PC-9 (cell line): ENCODE results near the gene TBC1D2B. TPM values are rescaled to one million over a fixed set of nuclear protein-coding genes. Genes with fewer than 3 reads are reported as not detected.
"Not testable (repeated sequence)": the region's sequence is repeated elsewhere in the genome, so short reads cannot be mapped to it uniquely, and the experiment has no call there.

Source experiments
- BruUV-seq: library from RNA; stranded (reverse); fragments of 400-500 nt; replicated peaks from 2 replicates; lab custom pipeline; 2021; lab: Mats Ljungman, UMichigan
- CTCF ChIA-PET: fragments of 300-600 bp; sonication (Branson Sonifier 250); formaldehyde crosslinking; loops from one replicate; lab custom pipeline; 2022; ENCODE audit warnings: antibody characterized with exemption; lab: Charles Lee
- POLR2A ChIA-PET: fragments of 300-600 bp; sonication (Branson Sonifier 250); formaldehyde crosslinking; loops from one replicate; lab custom pipeline; 2022; ENCODE audit warnings: antibody characterized with exemption; ENCODE audit not compliant: unreplicated experiment; lab: Charles Lee
- DNase-seq, 2 experiments: peaks; one replicate each; pipeline versions ENCODE4 v3.0.0 to v3.0.0-alpha.2; 2015 to 2022; ENCODE audit warnings: mixed read lengths in 1 of 2
- H2AFZ ChIP-seq: fragments of 200-600 bp; sonication (generic); 2 replicates; pipeline ENCODE4 v1.8.1; 2017; ENCODE audit warnings: antibody characterized with exemption
- H3F3A ChIP-seq: fragments of 200-600 bp; sonication (generic); 2 replicates; pipeline ENCODE4 v1.8.1; 2017; ENCODE audit warnings: antibody characterized with exemption, mild to moderate bottlenecking, low read depth; ENCODE audit not compliant: insufficient read depth
- H3K27ac ChIP-seq: fragments of 200-600 bp; sonication (generic); 2 replicates; pipeline ENCODE4 v1.6.1; 2016; ENCODE audit warnings: mixed run types
- H3K27me3 ChIP-seq: fragments of 200-600 bp; sonication (generic); 2 replicates; pipeline ENCODE4 v1.6.1; 2016; ENCODE audit warnings: low read depth, mixed run types; ENCODE audit not compliant: insufficient read depth
- H3K36me3 ChIP-seq: fragments of 200-600 bp; sonication (generic); 2 replicates; pipeline ENCODE4 v1.6.1; 2016; ENCODE audit warnings: low read depth, mixed run types
- H3K4me1 ChIP-seq: fragments of 200-600 bp; sonication (generic); replicated peaks from 2 replicates; pipeline ENCODE4 v1.6.1; 2016; ENCODE audit warnings: mixed run types; ENCODE audit not compliant: insufficient read depth
- H3K4me2 ChIP-seq: fragments of 200-600 bp; sonication (generic); 2 replicates; pipeline ENCODE4 v1.6.1; 2017; ENCODE audit warnings: mixed run types
- H3K4me3 ChIP-seq: fragments of 200-600 bp; sonication (generic); 2 replicates; pipeline ENCODE4 v1.6.1; 2016; ENCODE audit warnings: mixed run types
- H3K79me2 ChIP-seq: fragments of 200-600 bp; sonication (generic); 2 replicates; pipeline ENCODE4 v1.6.1; 2017; ENCODE audit warnings: low read depth, mixed run types
- H3K9me2 ChIP-seq: fragments of 200-600 bp; sonication (generic); 2 replicates; pipeline ENCODE4 v1.8.1; 2017; ENCODE audit warnings: mild to moderate bottlenecking; ENCODE audit not compliant: insufficient read depth
- H3K9me3 ChIP-seq: fragments of 200-600 bp; sonication (generic); 2 replicates; pipeline ENCODE4 v1.8.1; 2016; ENCODE audit warnings: low read depth; ENCODE audit not compliant: insufficient read depth
- H4K20me1 ChIP-seq: fragments of 200-600 bp; sonication (generic); 2 replicates; pipeline ENCODE4 v1.8.1; 2017; ENCODE audit not compliant: insufficient read depth
- EZH2 ChIP-seq: fragments of 200-600 bp; sonication (generic); IDR thresholded peaks from 2 replicates; pipeline ENCODE4 v1.8.0; 2017; ENCODE audit warnings: antibody characterized with exemption, low read depth
- intact Hi-C: fragments of 100-400 bp; cut with micrococcal nuclease; formaldehyde crosslinking; loops from one replicate; pipeline ENCODE4 v1.10.0; 2022; ENCODE audit not compliant: unreplicated experiment
- total RNA-seq: library from RNA; stranded (reverse); gene quantifications from 2 replicates; pipeline ENCODE4 v1.2.3, GENCODE V29; 2021
- TF ChIP-seq, protein P1 (sequence below): fragments of 200-600 bp; sonication (generic); conservative IDR thresholded peaks from 2 replicates; pipeline ENCODE4 v1.6.1; 2017; ENCODE audit warnings: mixed run types, antibody characterized with exemption, mild to moderate bottlenecking, moderate library complexity

TBC1D2B gene
- total RNA-seq, 1 experiment from 2014 or later, result 27.7 TPM

DNA sequence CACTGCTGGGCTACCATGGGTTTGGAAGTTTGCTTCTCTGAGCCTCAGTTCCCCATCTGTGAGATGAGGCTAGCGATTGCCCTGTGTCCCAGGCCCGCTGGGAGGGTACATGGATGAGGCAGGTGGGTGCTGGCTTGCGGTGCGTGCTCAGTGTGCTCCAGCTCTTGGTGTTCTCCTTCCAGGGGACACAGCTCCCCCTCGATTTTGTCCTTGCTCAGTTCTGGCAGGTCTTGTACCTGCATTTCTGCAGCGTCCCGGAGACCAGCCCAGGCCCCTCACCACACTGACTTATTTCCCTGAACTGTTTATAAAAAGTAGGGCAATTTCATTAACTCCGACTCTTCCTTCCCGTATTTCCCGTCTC is 95.4 kb downstream of the TBC1D2B start:
- H3K36me3 ChIP-seq, result no peaks in the 10 kb centered on the region
- no peaks in the 10 kb centered on the region for H3F3A ChIP-seq
- no peak overlapping the region for H3K4me3 ChIP-seq
- no peaks in the 10 kb centered on the region for H3K9me2 ChIP-seq
- no peak for TF ChIP-seq EZH2
- TF ChIP-seq, protein P1, sequence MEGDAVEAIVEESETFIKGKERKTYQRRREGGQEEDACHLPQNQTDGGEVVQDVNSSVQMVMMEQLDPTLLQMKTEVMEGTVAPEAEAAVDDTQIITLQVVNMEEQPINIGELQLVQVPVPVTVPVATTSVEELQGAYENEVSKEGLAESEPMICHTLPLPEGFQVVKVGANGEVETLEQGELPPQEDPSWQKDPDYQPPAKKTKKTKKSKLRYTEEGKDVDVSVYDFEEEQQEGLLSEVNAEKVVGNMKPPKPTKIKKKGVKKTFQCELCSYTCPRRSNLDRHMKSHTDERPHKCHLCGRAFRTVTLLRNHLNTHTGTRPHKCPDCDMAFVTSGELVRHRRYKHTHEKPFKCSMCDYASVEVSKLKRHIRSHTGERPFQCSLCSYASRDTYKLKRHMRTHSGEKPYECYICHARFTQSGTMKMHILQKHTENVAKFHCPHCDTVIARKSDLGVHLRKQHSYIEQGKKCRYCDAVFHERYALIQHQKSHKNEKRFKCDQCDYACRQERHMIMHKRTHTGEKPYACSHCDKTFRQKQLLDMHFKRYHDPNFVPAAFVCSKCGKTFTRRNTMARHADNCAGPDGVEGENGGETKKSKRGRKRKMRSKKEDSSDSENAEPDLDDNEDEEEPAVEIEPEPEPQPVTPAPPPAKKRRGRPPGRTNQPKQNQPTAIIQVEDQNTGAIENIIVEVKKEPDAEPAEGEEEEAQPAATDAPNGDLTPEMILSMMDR, result no peak
- no peak for DNase-seq
- H3K4me2 ChIP-seq, result no peak overlapping the region
- no peak overlapping the region for H2AFZ ChIP-seq
- intact Hi-C loops, result no loop called here
- H3K9me3 ChIP-seq, result no peaks in the 10 kb centered on the region
- no peaks in the 10 kb centered on the region for H4K20me1 ChIP-seq
- H3K79me2 ChIP-seq, result no peaks in the 10 kb centered on the region
- no peak overlapping the region for H3K27ac ChIP-seq
- ChIA-PET POLR2A (no interaction called here), CTCF (no interaction called here)
- BruUV-seq, result no TSS peak
- H3K4me1 ChIP-seq, result no peaks in the 10 kb centered on the region
- H3K27me3 ChIP-seq, result no peaks in the 10 kb centered on the region

DNA sequence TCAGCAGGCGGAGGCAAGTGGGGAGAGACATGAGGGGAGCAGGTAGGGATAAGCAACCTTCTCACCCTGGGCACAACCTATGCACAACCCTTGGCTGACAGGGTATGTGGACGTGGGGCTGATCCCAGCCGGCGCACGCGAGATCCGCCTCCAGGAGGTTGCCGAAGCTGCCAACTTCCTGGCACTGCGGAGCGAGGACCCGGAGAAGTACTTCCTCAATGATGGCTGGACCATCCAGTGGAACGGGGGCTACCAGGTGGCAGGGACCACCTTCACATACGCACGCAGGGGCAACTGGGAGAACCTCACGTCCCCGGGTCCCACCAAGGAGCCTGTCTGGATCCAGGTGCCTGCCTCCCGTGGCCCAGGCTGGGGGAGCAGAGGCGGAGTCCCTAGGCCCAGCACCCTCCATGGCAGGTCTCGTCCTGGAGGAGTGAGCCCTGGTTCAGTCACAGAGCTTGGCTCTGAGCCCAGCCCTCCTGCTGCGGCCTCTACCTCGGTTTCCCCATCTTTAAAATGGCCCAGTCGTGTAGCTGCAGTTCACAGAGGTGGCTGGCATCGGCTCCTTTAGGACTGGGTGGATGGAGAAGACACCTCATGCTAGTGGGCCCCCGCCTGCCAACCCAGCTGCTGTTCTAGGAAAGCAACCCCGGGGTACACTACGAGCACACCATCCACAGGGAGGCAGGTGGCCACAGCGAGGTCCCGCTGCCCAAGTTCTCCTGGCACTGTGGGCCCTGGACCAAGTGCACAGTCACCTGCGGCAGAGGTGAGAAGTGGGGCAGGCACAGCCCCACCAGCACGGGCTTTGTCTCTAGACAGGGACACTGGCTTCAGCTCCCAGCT is 96.0 kb downstream of the TBC1D2B start:
- Histone ChIP-seq H3K79me2 (no peaks in the 10 kb centered on the region), H4K20me1 (no peaks in the 10 kb centered on the region), H3K9me2 (no peaks in the 10 kb centered on the region), H3K27ac (no peak overlapping the region), H3K9me3 (no peaks in the 10 kb centered on the region), H3K4me2 (no peak overlapping the region), H3F3A (no peaks in the 10 kb centered on the region), H2AFZ (no peak overlapping the region), H3K4me1 (no peaks in the 10 kb centered on the region), H3K4me3 (no peak overlapping the region), H3K36me3 (no peaks in the 10 kb centered on the region), H3K27me3 (no peaks in the 10 kb centered on the region)
- ChIA-PET POLR2A (no interaction called here), CTCF (no interaction called here)
- no peak for TF ChIP-seq EZH2
- TF ChIP-seq, protein P1, result no peak
- no peak for DNase-seq
- intact Hi-C loops, result no loop called here
- BruUV-seq, result no TSS peak

DNA sequence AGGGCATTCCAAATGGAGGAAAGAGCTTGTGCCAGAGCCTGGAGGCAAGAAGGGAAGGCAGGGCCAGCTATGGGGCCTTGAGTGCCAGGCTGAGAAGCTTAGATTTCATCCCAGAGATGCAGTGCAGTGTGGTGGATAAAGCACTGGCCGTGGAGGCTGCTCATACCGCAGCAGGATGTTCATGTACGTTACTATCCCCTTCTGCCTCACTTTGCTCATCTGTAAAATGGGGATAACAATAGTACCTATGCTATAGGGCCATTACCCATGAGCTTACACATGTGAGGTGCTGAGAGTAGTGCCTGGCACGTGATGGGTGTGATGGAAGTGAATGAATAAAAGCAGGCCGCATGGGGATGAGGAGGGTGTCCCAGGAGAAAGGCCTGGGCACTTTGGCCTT is 96.8 kb downstream of the TBC1D2B start:
- CTCF ChIA-PET, H3K4me3 ChIP-seq, H3K27ac ChIP-seq, H3K79me2 ChIP-seq, H3K4me2 ChIP-seq, H3K9me2 ChIP-seq, intact Hi-C loops, H3K9me3 ChIP-seq, DNase-seq, BruUV-seq, H3K4me1 ChIP-seq, POLR2A ChIA-PET, H3K36me3 ChIP-seq, H2AFZ ChIP-seq, H3K27me3 ChIP-seq, H4K20me1 ChIP-seq, H3F3A ChIP-seq: not testable (repeated sequence)

DNA sequence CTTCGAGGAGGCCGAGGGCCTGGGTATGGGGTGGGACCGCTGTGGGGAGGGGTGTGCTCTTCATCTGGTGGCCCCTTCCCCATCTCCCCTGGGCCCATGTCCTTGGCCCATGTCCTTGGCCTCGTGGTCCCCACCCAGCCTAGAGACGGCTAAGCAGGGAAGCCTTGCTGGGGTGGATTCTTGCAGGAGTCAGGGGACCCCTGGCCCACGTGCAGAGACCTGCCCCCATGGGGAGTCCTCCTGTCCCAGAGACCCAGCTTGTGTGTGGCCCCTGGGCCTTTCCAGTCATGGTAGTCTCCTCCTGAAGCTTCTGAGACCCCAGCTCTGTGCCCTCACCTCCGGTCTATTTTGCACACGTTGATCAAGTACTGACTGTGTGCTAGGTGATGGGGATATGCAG is 97.4 kb downstream of the TBC1D2B start:
- Histone ChIP-seq H3K4me1 (no peaks in the 10 kb centered on the region), H3K4me3 (no peak overlapping the region), H3K36me3 (no peaks in the 10 kb centered on the region), H3K27me3 (no peaks in the 10 kb centered on the region), H2AFZ (no peak overlapping the region), H3K9me2 (no peaks in the 10 kb centered on the region), H3K27ac (no peak overlapping the region), H3K4me2 (no peak overlapping the region), H4K20me1 (no peaks in the 10 kb centered on the region), H3F3A (no peaks in the 10 kb centered on the region), H3K79me2 (no peaks in the 10 kb centered on the region), H3K9me3 (no peaks in the 10 kb centered on the region)
- BruUV-seq, result no TSS peak
- DNase-seq, result no peak
- TF ChIP-seq, protein P1, result no peak
- TF ChIP-seq EZH2, result no peak
- intact Hi-C loops, result no loop called here
- ChIA-PET CTCF (no interaction called here), POLR2A (no interaction called here)

DNA sequence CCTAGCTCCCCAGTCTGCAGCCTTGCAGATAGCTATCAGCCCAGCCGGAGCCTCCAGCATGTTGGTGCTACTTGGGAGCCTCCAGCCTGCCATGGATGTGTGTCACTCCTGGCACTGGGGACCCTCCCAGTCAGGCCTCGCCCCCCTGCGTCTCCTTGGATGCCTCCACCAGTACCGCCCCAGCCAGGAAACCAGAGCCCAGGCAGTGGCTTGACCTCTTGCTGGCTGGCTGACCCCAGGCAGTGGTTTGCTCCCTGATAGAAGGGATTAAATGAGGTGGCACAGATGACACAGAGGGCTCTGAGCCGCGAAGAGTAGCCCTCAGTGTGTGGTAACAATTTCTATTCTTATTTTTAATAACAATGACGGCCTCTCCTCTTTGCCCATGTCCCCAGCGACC is 98.4 kb downstream of the TBC1D2B start:
- H3K4me1 ChIP-seq, H3K9me3 ChIP-seq, intact Hi-C loops, H3K79me2 ChIP-seq, H3K27ac ChIP-seq, H3F3A ChIP-seq, H3K36me3 ChIP-seq, H3K4me2 ChIP-seq, H3K27me3 ChIP-seq, BruUV-seq, H2AFZ ChIP-seq, H3K4me3 ChIP-seq, POLR2A ChIA-PET, CTCF ChIA-PET, H4K20me1 ChIP-seq, H3K9me2 ChIP-seq: not testable (repeated sequence)
- peak; percentile 39 to 60 for DNase-seq
